Medulla oblongata (tissue), 1 donor: ENCODE results near the gene AGBL1.

ENCODE experiments used
- DNase-seq: peaks from one replicate; pipeline ENCODE4 v3.0.0-alpha.2; 2015; ENCODE audit errors: extremely low spot score

AGBL1 gene

DNA sequence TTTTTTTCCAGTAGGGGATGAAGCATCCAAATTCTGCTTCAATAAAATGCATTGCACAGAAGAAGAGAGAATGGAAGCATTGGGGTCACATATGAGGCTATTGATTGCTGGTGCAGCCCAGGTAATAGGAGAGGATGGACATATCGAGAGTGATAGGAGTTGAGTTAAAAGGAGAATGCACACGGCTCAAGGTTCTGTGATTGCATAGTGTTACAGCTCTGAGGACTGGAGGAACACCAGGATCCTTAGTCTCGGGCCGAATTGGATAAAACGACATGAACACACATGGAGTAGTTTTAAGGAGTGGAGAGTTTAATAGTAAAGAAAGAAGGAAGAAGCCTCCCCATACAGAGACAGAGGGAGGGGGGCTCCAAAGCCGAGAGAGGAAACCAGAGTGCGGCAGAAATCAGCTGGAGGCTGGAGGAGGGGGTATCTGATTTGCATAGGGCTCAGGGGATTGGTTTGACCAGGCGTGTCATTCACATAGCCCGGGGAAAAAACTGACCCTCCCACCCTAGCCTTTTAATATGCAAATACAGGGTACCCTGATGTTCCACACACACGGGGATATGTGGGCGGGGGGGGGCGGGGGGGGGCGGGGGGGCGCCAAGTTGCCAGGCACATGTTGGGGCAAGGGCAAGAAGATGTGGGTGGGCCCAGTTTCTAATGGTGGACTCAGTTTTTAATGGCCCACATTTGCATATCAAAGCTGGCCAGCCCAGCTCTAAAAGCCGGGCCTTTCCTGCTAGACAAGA lies 156.9 kb downstream of the AGBL1 start:
- no peak for DNase-seq

DNA sequence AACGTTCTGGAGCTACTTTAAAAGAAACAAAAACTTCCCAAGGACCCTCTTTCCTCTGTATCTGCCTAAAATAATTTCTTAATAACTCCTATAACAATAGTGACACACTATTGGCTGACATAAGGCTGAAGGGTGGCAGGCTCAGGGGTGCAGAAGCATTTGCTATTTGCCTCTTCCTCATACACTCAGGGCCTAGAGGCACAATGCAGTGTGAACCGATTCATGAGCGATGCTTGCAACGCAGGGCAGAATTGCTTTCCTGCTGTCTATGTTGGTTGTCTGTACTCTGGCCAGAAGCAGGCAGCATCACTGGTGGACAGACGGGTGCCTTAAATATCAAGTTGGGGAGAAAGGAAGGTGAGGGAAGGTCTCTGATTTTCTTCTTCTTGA lies 157.4 kb downstream of the AGBL1 start:
- no peak for DNase-seq

DNA sequence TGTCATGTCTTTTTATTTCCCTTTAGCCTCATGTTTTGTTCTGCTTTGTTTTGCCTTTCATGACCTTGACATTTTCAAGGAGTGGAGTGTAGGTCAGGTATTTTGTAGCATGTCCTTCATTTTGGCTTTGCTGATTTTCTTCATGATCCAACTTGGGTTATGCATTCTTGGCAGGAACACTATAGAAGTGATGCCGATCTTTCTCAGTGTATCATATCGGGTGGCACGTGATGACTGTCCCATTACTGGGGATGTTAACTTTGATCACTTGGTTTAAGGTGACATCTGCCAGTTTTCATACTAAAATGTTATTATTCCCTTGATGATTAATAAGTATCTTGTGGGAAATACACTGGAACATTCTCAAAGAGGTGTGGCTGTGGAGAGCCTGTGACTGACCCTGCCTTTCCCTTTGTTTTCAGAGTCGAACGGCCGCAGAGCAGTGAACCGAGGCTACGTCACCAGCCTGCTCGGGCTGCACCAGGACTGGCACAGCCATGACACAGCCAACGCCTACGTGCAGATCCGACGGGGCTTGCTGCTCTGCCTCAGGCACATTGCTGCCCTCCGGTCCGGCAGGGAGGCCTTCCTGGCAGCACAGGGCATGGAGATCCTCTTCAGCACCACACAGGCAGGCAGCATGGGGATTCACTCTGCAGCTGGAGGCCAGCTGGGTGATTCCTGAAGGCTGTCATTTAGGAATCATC lies 167.7 kb downstream of the AGBL1 start:
- no peak for DNase-seq

DNA sequence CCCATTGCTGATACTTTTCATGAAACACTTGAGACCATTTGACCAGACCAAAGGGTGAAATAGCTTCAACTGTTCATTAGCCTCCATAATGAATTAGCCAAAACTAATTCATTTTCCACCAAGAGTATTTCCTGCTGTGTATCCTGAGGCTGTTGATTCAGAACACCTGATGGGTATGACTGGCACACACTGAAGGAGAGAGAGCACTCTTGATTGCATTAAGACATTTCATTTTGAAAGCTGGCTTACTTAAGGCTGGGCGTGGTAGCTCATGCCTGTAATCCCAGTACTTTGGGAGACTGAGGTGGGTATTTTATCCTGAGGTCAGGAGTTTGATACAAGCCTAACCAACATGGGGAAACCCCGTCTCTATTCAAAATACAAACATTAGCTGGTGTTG lies 175.6 kb downstream of the AGBL1 start:
- DNase-seq, result no peak

DNA sequence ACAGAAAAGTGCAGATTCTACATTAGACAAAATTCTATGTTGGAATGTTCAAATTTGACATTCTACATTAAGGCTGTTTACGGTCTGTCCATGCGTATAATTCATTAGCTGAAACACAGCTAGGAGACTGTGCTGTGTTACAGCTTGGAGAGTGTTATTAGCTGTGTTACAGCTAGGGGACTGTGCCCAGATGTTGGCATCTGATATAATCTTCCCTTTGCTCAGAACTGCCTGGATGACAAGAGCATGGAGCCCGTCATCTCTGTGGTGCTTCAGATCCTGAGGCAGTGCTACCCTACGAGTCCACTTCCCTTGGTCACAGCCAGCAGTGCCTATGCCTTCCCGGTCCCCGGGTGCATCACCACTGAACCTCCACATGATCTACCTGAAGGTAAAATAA lies 177.0 kb downstream of the AGBL1 start:
- DNase-seq, result no peak

DNA sequence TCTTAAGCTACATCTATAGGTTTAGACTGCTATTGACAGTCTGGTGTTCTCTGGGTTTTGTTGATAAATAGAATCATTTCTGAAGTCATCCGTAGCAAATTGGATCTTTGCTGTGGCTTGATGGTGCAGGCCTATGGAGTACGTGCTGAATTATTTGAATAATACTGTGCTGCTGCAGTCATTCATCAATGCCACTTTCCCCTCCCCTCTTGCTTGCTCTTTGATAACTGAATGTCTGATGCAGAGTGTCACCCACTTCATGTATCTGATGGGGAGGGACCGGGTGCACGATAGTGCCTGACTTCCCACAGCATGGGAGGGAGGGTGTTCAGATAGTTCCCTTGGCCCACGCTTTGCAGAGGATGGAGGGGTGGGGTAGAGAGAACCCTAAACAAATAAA lies 179.9 kb downstream of the AGBL1 start:
- DNase-seq, result no peak

DNA sequence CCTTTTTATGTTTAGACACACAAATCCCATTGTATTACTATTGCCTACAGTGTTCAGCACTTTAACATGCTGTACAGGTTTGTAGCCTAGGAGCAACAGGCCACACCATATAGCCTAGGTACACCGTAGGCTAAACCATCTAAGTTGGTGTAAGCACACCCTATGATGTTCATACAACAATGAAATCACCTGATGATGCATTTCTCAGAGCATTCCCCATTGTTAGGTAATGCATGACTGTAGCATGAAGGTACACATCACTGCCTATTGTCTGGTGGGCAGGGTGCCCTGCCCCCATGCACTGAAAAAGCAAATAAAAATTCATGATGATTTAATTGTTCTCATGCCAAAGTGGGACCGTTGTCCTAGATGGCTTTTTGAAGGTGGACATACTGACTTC lies 183.6 kb downstream of the AGBL1 start:
- no peak for DNase-seq

DNA sequence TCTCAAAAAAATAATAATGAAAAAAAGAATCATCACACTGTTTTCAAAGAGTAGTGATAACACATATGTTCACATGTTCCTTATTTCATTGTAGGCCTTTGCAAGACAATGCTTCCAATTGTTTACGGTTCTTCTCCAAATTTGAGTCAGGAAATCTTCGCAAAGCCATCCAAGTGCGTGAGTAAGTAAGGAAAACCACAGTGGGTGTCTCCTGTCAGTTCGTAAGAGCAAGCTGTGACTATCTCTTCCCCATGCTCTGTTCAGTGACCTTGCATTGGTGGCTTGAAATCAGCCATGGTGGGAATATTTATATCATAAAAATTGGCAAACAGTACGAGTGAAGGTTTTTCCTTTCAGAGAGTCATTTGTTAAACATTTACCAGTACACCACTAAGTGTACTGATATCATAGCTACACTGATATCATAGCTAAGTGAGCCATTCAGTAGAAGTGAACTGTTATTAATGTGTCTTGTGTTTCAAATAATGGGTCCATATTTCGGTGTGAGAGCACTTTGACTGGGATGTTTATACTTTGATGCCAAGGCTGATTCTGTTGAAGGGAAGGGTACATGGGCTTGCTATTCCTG lies 187.3 kb downstream of the AGBL1 start:
- no peak for DNase-seq

DNA sequence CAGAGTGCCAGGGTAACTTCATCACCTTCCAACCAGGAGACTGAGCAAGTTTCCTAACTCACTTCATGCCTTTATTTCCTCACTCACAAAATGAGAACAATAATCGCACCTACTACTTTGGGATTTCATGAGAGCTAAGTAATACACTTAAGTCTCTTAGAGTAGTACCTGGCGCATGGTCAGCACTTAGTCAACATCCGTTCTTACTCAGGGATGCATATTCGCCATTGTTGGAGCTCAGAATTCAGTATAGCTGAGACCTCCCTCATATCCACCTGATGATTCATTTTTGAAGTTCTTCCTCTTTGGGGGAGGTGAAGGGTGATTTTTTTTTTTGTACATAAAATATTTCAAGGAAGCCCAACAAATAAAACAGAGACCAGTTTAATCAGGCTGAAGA lies 188.2 kb downstream of the AGBL1 start:
- DNase-seq, result no peak

DNA sequence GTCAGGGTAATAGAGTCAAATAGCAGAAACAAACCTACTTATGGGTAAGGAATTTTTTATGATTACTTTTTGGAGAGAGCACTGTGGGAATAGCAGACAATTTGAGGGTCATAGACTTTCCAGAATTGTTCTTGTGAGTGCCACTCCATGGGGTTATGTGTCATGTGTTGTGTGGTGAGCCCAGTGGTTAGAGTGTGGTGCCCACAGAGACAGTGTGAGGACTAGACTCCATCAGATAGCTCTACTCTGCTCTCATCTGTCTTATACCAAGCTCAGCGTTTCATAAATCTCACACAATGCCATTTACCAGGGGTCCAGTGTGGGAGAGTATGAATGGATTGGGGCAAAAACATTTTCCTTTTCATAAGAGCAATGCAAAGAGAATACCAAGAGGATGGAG lies 188.9 kb downstream of the AGBL1 start:
- DNase-seq, result no peak

DNA sequence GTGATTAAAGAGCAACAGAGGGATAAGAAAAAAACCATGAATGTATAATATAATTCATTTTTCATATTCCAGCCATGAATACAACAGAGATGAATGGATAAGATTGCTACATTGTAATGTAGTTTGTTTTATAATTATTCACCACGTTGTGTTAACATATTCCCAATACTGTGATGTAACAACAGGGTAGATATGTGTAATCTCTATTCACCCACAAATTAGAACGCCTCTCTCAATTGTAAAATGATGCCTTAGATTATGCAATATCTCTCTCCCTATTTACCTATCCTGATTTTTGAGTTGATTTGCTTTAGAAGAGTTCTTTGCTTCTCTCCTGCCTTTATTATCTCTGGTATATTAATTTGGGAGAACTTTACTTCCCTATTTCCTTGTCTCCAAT lies 193.6 kb downstream of the AGBL1 start:
- DNase-seq, result no peak

DNA sequence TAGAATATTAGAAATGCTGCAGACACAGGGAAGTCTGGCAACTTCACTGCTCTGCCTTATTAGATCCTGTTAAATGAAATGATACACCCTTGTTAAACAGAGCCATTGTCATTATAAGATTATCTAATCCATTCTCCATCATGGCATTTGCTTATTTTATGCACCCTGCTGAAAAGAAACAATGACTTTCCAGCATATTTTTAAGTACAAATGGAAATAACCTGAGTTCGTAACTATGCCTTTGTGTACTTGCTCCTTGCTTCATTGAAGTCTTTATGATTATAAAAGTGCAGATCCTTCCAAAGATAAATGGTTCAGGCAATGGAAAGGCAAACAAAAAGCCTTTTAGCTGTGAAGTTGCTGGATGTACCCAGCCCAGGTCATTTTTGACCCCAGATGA lies 195.7 kb downstream of the AGBL1 start:
- no peak for DNase-seq

DNA sequence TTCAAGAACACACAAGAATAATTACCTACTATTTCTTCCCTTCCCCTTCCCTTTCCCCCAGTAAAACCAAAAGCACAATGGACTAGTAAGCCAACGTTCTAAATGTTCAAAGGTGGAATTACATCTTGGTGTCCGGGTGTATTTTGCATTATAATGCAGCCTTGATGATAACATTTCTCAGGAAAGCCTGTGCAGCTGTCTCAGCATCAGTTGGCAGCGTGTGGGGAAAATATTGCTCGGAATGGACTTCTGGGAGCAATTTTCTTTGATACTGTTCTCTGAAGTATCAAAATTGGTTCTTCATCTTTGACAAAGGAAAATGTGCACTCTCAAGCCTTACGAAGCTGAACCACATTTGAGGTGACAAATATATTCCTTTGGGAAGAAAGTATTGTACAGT lies 198.9 kb downstream of the AGBL1 start:
- DNase-seq, result no peak

DNA sequence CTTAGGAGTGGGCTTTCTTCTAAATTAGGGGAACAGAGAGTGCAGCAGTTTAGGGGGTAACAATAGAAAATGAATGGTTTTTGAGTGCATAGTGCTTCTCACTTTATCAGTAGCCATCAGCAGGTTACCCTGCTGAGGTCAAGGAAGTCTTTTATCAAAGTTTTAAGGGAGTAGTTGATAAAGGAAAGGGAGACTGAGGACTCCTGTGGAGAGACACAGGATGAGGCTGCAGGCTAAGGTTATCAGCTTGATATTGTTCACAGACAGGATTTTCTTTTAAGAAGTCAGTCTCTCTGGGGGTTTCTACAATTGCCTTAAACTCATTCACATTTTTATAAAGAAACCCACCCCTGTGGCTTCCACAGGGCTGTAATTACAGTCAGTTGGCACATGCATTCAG lies 205.0 kb downstream of the AGBL1 start:
- no peak for DNase-seq

DNA sequence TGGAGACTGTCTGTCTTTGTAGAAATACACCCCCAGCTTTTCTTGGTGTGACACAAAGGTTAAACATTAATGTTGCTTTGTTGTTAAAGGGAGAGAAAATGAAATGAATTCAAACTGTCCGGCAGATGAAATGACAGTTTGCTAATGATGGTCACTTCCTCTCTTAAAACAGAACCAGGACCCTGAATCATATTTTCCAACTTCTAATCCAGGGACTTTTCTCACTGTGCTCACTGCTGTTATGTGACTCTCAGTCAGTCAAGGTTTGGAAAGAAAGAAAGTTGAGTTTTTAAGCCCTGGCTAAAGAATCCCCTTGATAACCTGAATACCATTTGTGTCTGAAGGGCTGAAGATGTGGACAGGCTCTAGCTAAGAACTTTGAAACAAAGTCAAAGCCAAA lies 215.8 kb downstream of the AGBL1 start:
- no peak for DNase-seq

DNA sequence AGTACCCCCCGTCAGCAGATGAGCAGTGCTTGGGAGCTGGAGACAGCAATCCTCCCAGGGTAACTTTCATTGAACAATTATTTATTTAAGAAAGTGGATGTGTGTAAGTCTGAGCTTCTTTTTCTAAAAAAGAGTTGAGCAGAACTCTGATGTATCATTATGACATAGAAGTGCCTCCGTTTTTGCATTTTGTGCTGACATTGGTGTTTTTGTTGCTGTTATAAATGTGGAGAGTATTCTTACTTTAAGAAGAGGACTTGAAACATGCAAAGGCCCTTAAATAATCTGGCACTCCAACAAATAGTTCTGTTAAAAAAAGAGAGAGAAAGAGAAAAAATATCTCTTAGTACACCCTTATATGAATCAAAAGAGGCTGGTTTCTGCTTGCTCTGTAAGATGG lies 217.1 kb downstream of the AGBL1 start:
- DNase-seq, result no peak

DNA sequence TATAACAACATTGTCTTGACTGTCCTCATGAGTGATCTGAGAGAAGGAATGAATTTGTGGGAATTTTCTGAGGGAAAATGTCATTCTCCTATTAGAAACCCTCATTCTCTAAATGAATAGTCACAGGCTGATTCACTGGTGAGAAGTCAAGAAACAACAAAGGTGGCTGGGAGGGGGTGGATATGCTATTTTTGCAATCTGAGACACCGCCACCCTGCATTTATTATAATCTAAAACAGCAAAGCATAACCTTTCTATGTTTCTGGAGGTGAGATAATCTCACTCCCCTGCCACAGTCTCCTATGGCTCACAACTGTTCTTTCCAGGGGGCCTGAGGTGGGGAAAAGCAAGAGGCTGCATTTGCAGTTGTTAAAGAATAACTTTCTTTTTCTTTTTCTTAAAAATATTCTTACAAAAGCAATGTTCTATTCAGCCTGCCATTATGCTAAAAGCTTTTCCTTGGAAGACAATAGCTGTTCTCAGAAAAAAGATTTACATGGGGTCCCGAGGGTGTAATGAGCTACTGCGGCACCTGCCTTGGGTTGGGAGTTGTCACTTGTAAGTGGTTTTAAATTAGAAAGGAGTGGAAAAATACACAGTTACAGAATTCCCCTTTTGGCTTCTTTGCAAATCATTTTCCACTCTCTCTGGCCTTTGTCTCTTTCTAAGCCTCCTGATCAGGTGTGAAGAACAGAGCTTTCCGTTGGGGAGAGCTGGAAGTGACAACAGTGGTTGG lies 220.9 kb downstream of the AGBL1 start:
- no peak for DNase-seq

DNA sequence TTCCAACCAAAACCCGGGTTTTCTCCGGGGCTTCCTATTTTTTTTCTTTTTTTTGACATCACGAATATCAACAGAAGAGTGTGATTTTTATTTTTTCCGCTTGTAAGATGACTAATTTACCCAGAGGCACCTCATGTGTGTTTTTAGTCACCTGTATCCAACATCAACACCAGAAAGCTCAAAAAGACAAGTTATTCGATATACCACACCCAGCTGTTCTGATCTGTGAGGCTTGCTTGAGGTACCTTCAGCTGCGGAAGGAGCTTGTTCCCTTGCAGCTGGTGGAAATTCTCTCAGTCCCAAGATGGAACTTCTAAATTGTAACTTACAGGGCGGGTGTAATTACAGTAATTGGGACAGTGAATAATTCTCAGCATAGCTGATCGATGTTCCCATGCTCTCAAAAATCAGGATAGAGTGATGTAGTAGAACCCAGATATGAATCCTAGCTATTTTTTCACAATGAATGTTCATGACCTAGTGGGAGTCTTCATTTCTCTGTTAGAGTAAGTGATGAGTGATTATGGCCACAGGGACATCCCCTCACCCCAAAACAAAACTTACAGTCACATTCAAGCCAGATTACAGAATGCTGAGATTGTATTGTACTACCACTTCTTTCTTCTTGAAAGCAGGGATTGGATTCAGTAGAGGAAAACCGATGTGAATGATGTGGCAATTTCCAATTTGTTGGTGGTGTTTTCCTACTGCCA lies 232.1 kb downstream of the AGBL1 start:
- no peak for DNase-seq

DNA sequence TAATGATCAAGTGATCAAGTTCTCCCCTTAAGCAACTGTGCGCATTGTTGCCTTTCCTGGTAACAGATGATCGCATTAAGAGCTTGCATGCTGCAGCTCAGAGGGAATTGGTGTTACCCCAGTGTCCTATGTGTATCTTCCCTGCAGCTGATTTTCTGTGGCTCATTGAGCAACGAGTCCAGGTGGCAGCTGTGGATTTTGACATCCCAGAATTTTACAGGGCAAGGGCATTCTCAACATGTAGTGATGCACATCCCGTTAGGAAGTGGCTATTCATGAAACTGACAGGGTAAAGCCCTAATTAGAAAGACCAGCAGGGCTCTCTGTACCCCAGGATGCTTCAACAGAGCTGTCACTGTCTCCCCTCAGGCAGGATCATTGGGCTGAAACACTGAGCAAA lies 232.8 kb downstream of the AGBL1 start:
- no peak for DNase-seq

DNA sequence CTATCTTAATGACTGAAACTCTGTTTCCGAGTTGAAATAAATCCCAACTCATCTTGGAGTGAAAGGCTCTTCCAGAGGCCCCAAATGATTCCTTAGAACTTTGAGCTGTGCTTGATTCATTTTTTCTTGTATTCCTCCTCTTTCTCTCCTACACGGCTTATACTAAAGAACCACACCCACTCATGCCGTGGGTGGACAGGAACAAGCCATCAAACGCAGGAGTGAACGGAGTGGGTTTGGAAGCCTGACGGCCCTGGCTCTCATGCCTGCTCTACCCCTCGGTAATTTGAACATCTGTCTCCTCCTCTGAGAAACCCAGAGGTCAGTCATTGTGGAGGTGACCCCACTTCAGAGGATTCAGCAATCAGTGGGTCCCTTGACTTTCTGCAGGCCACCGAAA lies 236.5 kb downstream of the AGBL1 start:
- no peak for DNase-seq

DNA sequence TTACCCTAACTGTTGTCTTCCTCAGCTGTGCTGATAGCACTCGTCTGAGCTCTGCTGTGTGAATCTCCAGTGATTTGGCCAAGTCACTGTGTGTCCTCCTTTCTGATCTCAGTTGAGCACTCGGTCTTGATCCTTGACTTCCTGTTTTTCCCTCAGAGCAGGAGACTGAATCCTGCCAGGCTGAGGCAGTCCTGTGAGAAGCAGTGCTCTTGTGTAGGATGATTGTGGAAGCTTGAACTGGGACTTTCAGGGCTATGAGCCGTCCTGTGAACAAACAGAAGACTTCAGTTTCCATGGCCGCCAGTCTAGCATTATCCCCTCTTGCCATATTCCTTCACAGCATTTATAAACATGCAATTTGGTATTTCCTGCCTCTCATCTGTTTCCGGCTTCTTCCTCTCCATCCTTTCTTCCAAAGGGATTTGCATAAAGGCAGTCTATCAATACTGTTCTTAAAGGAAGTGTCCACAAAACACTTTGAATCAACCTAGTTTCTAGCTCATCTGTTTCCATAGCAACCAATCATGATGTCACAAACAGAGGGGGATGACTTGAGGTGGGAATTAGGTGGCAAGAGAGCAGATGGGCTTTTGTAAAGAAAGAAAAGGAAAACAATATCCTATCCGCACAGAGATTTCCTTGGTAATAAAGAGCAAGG lies 237.2 kb downstream of the AGBL1 start:
- DNase-seq, result no peak

DNA sequence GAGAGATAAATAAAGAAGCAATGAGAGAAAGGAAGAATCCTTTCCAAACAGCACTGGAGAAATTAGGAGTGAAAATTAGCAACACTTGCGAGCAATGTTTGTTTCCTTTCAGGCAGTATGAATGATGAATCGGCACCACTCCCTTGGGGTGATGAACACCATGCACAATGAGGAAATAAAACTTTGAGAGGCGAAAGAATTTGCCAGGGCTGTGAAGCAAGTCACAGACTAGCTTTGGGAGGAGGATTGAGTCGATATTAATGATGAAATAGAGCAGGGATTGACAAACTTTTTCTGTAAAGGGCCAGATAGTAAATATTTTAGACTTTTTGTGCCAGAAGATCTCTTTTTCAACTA lies 237.7 kb downstream of the AGBL1 start:
- DNase-seq, result no peak
